GM12878 (cell line): ENCODE data around the gene SUSD1. TPM values are rescaled to one million over a fixed set of nuclear protein-coding genes. Genes with fewer than 3 reads are reported as not detected.

Experiments
- ATAC-seq: fragments of 200-7000 bp; cut with Tn5 transposase; 3 replicates; pipeline ENCODE4 v1.9.1; 2020; ENCODE audit warnings: mild to moderate bottlenecking, moderate library complexity
- BruUV-seq: library from RNA; stranded (reverse); fragments of 400-500 nt; replicated peaks from 2 replicates; lab custom pipeline; 2021; lab: Mats Ljungman, UMichigan
- CTCF ChIA-PET: fragments of 300-600 bp; sonication (Branson Sonifier 250); formaldehyde crosslinking; extraction: SDS; loops from one replicate; lab custom pipeline; 2021; ENCODE audit warnings: inconsistent platforms; lab: Yijun Ruan, JAX
- POLR2A ChIA-PET: fragments of 350-600 bp; formaldehyde crosslinking; extraction: SDS; loops from one replicate; lab custom pipeline; 2021; ENCODE audit warnings: inconsistent platforms; lab: Charles Lee
- RAD21 ChIA-PET: fragments of 300-600 bp; sonication (Branson Sonifier 250); formaldehyde crosslinking; loops from one replicate; lab custom pipeline; 2023; ENCODE audit warnings: antibody characterized with exemption; ENCODE audit not compliant: unreplicated experiment; lab: Charles Lee
- SMC1A ChIA-PET: fragments of 300-600 bp; sonication (Branson Sonifier 250); formaldehyde crosslinking; loops from one replicate; lab custom pipeline; 2023; ENCODE audit not compliant: unreplicated experiment, uncharacterized antibody; lab: Charles Lee
- DNase-seq: peaks from one replicate; pipeline ENCODE4 v3.0.0-alpha.2; 2011; ENCODE audit warnings: low read depth, low spot score
- FAIRE-seq: peaks from 3 replicates; lab custom pipeline; 2011; peaks lifted over from hg19 to GRCh38; lab: Jason Lieb, UNC
- H2AFZ ChIP-seq: 2 replicates; pipeline ENCODE4 v1.6.0; 2011; ENCODE audit warnings: low read depth, low read length, control low read depth; ENCODE audit not compliant: control insufficient read depth
- H3K27ac ChIP-seq: 2 replicates; pipeline ENCODE4 v1.5.1; 2011; ENCODE audit warnings: control low read depth; ENCODE audit not compliant: control insufficient read depth, insufficient read depth
- H3K27me3 ChIP-seq, 2 experiments: replicated peaks in 1 of 2; 2 replicates each; pipeline versions ENCODE4 v1.6.0 to v1.6.1; 2011; ENCODE audit warnings: low read length in 1 of 2; ENCODE audit not compliant: control insufficient read depth in 2 of 2, insufficient read depth in 2 of 2
- H3K36me3 ChIP-seq, 2 experiments: 2 replicates each; pipeline ENCODE4 v1.5.1; 2011; ENCODE audit warnings: low read length in 1 of 2; ENCODE audit not compliant: control insufficient read depth in 2 of 2, insufficient read depth in 2 of 2
- H3K4me1 ChIP-seq: 2 replicates; pipeline ENCODE4 v1.6.1; 2011; ENCODE audit warnings: mild to moderate bottlenecking, low read length, moderate library complexity, mixed read lengths; ENCODE audit not compliant: control insufficient read depth, insufficient read depth
- H3K4me2 ChIP-seq: 2 replicates; pipeline ENCODE4 v1.6.0; 2011; ENCODE audit warnings: control low read depth; ENCODE audit not compliant: control insufficient read depth, insufficient read depth
- H3K4me3 ChIP-seq: fragments of 200-600 bp; sonication (generic); 2 replicates; pipeline ENCODE4 v1.5.1; 2016
- H3K79me2 ChIP-seq: 2 replicates; pipeline ENCODE4 v1.6.0; 2011; ENCODE audit warnings: low read length; ENCODE audit not compliant: control insufficient read depth, insufficient read depth
- H3K9ac ChIP-seq: 2 replicates; pipeline ENCODE4 v1.8.0; 2011; ENCODE audit warnings: low read length, control low read depth, mixed read lengths; ENCODE audit not compliant: control insufficient read depth, insufficient read depth
- H3K9me3 ChIP-seq: replicated peaks from 3 replicates; pipeline ENCODE4 v1.5.1; 2011; ENCODE audit warnings: mild to moderate bottlenecking, low read length; ENCODE audit not compliant: control insufficient read depth, insufficient read depth
- H4K20me1 ChIP-seq: 2 replicates; pipeline ENCODE4 v1.6.0; 2011; ENCODE audit not compliant: control insufficient read depth, insufficient read depth
- CBX5 ChIP-seq: sonication (generic); IDR thresholded peaks from 2 replicates; pipeline ENCODE4 v1.6.1; 2016; ENCODE audit warnings: low read depth, moderate library complexity, mild to moderate bottlenecking, inconsistent platforms
- ELK1 ChIP-seq: IDR thresholded peaks from 2 replicates; pipeline ENCODE4 v1.6.1; 2012; ENCODE audit warnings: low read depth, low read length, improper control_type of control experiment
- IRF4 ChIP-seq: IDR thresholded peaks from 2 replicates; pipeline ENCODE4 v1.6.1; 2011; ENCODE audit warnings: low read depth, low read length
- NFYA ChIP-seq: IDR thresholded peaks from 2 replicates; pipeline ENCODE4 v1.6.1; 2011; ENCODE audit warnings: low read depth, mild to moderate bottlenecking, low read length, improper control_type of control experiment, borderline replicate concordance
- NR2F1 ChIP-seq: fragments of 450-650 bp; conservative IDR thresholded peaks from 2 replicates; pipeline ENCODE4 v1.6.1; 2017; ENCODE audit warnings: mild to moderate bottlenecking
- PBX3 ChIP-seq: IDR thresholded peaks from 2 replicates; pipeline ENCODE4 v1.6.1; 2011; ENCODE audit warnings: mild to moderate bottlenecking, low read depth, low read length, moderate library complexity; ENCODE audit not compliant: insufficient replicate concordance
- RAD21 ChIP-seq: IDR thresholded peaks from 2 replicates; pipeline ENCODE4 v1.6.1; 2011; ENCODE audit warnings: mild to moderate bottlenecking, low read depth, low read length, moderate library complexity; ENCODE audit not compliant: insufficient read depth
- RCOR1 ChIP-seq: conservative IDR thresholded peaks from 2 replicates; pipeline ENCODE4 v1.6.1; 2012; ENCODE audit warnings: low read depth, low read length, improper control_type of control experiment
- RFX5 ChIP-seq: IDR thresholded peaks from 2 replicates; pipeline ENCODE4 v1.6.1; 2011; ENCODE audit warnings: low read depth, low read length, improper control_type of control experiment
- SMARCA5 ChIP-seq: fragments of 450-650 bp; IDR thresholded peaks from 2 replicates; pipeline ENCODE4 v1.6.1; 2017; ENCODE audit warnings: mild to moderate bottlenecking
- WGBS: methylation state at CpG from one replicate; pipeline ENCODE4 v1.1.6; 2016; ENCODE audit warnings: low lambda C conversion rate; ENCODE audit not compliant: insufficient replicate concordance, insufficient coverage; ENCODE audit errors: missing lambda C conversion rate; 5-methylcytosine and 5-hydroxymethylcytosine counted together
- in situ Hi-C: fragments of 300-500 bp; cut with MboI; formaldehyde crosslinking; loops from 9 replicates; pipeline ENCODE4 v1.14.3; 2018; ENCODE audit warnings: mixed read lengths
- intact Hi-C: fragments of 100-400 bp; cut with micrococcal nuclease; formaldehyde crosslinking; loops from one replicate; pipeline ENCODE4 v1.14.2; 2022; ENCODE audit not compliant: unreplicated experiment
- polyA plus RNA-seq, 11 experiments: library from polyadenylated mRNA; depleted of rRNA in 4 of 11; unstranded in 6 of 11; stranded (reverse) in 5 of 11; fragments of >200 nt; fragmentation: Nextera tagmentation in 4 of 11; fragmentation: Illumina TruSeq in 1 of 11; extraction: Ambion mirVana in 4 of 11; extraction: Trizol in 1 of 11; gene quantifications; 1 replicate in 1 of 11; 2 replicates in 10 of 11; pipeline versions ENCODE4 v1.2.1 to v1.2.3, GENCODE V29; 2011 to 2016; ENCODE audit warnings: inconsistent platforms in 2 of 11, missing spikeins in 2 of 11, low read depth in 1 of 11
- total RNA-seq, 4 experiments: library from RNA; depleted of rRNA in 3 of 4; stranded (reverse); fragments of >200 nt in 3 of 4; fragmentation: Illumina TruSeq in 1 of 4; extraction: Trizol in 1 of 4; gene quantifications; 2 replicates each; pipeline versions ENCODE4 v1.2.1 to v1.2.3, GENCODE V29; 2013 to 2021
- TF ChIP-seq, protein P1 (sequence below): fragments of 450-650 bp; IDR thresholded peaks from 2 replicates; pipeline ENCODE4 v1.6.1; 2017; ENCODE audit warnings: mild to moderate bottlenecking, low read depth, inconsistent platforms; ENCODE audit not compliant: poor library complexity, severe bottlenecking

The SUSD1 gene
- total and polyA plus RNA-seq, 10 of the 15 experiments (the other 5 are each of a cell fraction or from before 2014, with no cell fraction given), result 6.7 to 20.8 (median 13.2) TPM

GRCh38 chr9:112142420-112142819, 32.7 kb downstream of the SUSD1 start:
- SMC1A ChIA-PET, result interaction anchor here (0.5 to 0.7 kb wide), 2 partner anchors 51 to 61 kb away, joined by 3 to 4 read pairs; no protein-coding TSS in a partner anchor
- H4K20me1 ChIP-seq, result no peaks in the 10 kb centered on the region
- H3K36me3 ChIP-seq, result no peaks in the 10 kb centered on the region
- ATAC-seq (no peak), FAIRE-seq (no peak), DNase-seq (no peak)
- no peaks in the 10 kb centered on the region for H3K9me3 ChIP-seq
- CTCF ChIA-PET, result no interaction called here
- H3K9ac ChIP-seq, result no peak overlapping the region
- H3K4me1 ChIP-seq, result peaks cover 6% of the 10 kb centered on the region
- no peak overlapping the region for H3K4me3 ChIP-seq
- in situ Hi-C loops, result no loop called here
- H3K27me3 ChIP-seq, result no peaks in the 10 kb centered on the region
- 100% methylated on average over 3 of the region's 3 CpGs for WGBS
- BruUV-seq, result no TSS peak
- H2AFZ ChIP-seq, result no peak overlapping the region
- no peak overlapping the region for H3K4me2 ChIP-seq
- RAD21 ChIA-PET, result no interaction called here
- TF ChIP-seq NR2F1 (no peak), IRF4 (no peak), ELK1 (no peak), CBX5 (no peak), RAD21 (no peak), RFX5 (no peak), SMARCA5 (no peak), NFYA (no peak), PBX3 (no peak), RCOR1 (no peak)
- TF ChIP-seq, protein P1, sequence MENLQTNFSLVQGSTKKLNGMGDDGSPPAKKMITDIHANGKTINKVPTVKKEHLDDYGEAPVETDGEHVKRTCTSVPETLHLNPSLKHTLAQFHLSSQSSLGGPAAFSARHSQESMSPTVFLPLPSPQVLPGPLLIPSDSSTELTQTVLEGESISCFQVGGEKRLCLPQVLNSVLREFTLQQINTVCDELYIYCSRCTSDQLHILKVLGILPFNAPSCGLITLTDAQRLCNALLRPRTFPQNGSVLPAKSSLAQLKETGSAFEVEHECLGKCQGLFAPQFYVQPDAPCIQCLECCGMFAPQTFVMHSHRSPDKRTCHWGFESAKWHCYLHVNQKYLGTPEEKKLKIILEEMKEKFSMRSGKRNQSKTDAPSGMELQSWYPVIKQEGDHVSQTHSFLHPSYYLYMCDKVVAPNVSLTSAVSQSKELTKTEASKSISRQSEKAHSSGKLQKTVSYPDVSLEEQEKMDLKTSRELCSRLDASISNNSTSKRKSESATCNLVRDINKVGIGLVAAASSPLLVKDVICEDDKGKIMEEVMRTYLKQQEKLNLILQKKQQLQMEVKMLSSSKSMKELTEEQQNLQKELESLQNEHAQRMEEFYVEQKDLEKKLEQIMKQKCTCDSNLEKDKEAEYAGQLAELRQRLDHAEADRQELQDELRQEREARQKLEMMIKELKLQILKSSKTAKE, result no peak
- H3K27ac ChIP-seq, result no peak overlapping the region
- POLR2A ChIA-PET, result no interaction called here
- H3K79me2 ChIP-seq, result no peaks in the 10 kb centered on the region
- intact Hi-C loops, result no loop called here
